Amniotic epithelial cell (primary cell): Measurements from ENCODE around the gene FASN.
A peak's percentile ranks its signal among the peaks of the same experiment; 100 is the strongest.

Experiments used
- DNase-seq: peaks from one replicate; pipeline ENCODE4 v3.0.0-alpha.2; 2010; ENCODE audit warnings: low read depth

Gene FASN

DNA sequence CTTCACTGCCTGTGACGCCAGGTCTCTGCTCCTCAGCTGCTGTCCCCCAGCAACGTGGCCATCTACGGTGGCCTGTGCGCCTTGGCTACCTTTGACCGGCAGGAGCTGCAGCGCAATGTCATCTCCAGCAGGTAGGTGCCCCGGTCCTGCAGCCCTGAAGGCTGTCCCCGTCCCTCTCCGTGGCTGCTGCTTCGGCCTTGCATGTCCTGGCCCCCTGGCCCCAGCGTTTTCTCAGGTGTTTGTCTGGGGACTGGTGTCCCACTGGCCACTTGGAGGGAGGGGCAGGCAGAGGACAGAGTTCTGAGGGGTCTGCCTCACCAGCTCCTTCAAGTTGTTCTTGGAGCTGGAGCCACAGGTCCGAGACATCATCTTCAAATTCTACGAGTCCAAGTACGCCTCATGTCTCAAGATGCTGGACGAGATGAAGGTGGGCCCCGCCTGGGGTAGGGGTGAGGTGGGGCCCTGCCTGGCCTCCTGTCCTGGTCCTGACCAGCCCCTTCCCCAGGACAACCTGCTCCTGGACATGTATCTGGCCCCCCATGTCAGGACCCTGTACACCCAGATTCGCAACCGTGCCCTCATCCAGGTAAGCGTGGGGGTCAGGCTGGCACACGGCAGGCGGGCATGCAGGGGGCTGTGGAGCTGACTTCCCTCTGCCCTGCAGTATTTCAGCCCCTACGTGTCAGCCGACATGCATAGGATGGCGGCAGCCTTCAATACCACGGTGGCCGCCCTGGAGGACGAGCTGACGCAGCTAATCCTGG lies 41.9 kb downstream of the FASN start:
- DNase-seq: no peak

DNA sequence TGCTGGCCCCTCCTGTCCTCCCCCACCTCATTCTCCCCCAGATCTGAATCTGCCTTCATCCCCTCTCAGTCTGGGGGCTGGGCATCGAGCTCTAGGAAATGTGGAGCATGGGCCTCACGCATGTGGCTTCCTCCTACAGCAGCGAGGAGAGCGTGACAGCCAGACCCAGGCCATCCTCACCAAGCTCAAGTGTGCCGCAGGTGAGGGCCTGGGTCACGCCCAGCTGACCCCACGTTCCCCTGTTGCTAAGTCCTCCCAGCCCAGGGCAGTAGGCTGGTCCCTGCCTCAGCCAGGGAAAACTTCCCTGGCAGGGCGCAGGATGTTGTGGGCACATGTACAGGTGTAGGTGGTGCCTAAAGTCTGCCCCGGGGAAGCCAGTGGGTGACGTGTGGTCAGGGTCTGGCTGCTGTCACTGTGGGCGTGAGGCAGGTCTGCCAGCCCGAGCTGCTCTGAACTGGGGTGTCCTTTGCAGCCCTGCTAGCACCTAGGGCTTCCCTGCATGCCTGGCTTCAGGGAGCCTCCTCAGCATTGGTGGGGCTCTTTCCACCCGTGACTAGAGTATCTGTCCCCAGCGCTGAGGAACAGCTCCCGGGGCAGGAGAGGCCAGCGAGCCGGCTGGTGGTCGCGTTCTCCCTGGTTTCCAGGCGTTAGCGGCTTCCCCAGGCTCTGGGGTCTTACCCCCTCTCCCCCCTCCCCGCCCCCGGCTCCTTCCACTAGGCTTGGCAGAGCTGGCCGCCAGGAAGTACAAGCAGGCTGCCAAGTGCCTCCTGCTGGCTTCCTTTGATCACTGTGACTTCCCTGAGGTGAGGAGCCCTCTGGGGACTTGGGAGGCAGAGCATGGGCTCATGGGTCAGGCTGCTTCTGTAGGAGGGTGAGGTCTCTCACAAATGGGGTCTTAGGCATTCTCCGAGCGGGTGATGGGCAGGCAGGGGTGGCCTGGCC lies 42.7 kb downstream of the FASN start:
- no peak for DNase-seq

DNA sequence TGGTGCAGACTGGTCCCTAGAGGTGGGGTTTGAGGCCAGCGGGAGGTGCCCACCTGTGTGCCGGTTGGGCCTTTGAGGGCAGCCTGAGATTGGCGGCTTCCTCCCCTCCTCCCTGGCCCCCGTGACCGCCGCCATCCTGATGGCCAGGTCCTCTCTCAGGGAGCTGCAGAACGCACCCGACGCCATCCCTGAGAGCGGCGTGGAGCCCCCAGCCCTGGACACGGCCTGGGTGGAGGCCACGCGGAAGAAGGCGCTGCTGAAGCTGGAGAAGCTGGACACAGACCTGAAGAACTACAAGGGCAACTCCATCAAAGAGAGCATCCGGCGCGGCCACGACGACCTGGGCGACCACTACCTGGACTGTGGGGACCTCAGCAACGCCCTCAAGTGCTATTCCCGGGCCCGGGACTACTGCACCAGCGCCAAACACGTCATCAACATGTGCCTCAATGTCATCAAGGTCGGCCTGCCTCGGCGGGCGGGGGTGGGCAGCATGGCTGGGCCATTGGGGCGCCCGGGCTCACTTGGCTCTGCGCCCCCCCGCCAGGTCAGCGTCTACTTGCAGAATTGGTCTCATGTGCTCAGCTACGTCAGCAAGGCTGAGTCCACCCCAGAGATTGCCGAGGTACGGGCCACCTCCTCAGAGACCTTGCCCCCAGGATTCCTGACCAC lies 43.5 kb downstream of the FASN start:
- no peak for DNase-seq

DNA sequence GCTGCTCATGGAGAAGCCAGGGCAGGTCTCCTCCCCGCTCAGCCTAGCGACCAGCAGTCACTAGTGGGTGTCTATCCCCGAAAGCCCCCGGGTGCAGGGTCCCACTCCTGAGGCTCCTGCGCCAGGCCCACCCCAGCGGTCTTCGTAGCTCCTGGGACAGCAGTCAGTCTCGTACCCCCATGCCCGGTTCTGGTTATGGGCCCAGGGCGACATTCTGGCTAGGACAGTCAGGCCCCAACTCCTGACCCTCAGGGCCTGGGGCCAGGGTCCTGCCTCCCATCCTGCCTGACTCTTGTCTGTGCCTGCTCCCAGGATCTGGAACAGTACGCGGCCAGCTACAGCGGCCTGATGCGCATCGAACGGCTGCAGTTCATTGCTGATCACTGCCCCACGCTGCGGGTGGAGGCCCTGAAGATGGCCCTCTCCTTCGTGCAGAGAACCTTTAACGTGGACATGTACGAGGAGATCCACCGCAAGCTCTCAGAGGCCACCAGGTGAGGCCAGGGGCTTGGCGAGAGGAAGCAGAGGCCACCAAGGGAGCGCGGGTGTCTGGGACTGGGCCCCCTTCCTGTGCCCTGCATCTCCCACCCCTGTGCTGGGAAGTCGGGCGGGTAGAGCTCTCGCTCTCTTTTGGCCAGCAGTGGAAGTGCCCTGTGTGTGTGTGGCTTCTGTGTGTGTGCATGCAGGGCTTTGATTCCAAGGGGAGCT lies 44.3 kb downstream of the FASN start:
- DNase-seq: no peak

DNA sequence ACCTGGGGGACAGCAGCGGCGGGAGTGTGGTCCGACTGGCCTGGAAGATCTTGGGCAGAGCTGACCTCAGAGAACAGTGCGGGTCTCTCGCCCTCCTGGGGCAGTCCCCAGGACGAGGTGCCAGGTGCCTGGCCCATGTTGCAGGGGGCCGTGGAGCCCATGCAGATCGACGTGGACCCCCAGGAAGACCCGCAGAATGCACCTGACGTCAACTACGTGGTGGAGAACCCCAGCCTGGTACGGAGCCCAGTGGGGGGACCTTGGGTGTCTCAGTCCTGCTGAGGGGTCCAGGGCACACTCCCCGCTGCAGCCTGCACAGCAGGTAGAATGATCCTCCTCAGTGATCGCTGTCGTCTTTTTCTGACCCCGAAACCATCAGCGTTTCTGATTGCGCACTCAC lies 44.9 kb downstream of the FASN start:
- no peak for DNase-seq

DNA sequence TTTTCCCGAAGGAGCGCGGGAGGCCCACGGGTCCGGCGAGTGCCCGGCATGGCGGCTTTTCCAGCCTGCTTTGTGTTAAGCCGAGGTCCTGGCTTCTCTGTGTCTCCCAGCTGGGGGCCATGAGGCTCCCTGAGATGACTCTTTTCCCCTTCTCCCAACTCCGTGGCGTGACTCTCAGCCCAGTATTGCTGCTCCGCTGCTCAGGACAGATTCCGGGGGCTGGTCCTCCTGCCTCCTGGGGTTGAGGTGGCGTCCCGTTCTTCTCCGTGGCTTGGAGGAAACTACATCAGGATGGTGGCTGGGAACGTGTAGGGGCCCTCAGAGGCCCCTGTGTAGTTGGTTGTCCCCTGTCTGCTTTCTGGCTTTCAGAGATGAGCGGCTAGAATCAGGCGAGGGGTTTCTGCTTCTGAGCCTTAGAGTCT lies 45.4 kb downstream of the FASN start:
- DNase-seq: no peak

DNA sequence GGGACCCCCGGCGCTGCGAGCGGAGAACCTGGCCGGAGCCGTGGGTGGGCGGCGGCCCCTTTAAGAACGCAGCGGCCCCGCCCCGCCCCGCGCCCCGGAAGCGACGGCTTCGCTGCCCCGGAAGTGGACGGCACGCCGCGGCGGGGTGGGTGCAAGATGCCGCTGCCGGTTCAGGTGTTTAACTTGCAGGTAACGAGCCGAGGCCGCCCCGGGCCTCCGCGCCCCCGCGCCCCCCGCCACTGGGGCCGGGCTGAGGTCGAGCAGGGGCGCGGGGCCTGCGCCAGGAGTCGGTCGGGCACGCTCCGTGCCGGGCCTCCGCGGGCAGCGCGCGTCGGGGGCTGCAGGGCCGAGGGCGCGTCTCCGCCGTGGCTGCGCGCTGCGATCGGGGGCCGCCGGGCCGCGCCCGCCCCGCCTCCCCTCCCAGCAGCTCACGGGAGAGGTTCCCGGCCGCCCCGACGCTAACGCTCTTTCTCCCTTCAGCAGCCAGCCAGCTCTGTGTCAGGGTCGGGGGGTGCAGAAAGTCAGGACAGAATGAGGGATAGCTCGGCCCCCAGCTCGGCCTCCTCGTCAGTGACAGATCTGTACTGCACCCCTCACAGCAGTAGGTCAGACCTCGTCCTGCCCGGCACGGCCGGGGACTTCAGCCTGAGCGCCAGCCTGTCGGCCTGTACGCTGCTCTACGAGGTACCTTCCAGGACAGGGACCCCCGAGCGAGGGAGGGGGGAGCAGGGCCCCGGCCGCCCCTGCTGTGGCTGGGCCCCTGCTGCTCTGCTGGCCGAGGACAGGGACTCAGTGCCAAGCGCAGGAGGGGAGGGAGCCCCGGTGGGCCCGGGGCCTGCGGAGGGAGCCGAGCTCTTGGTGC lies 46.0 kb downstream of the FASN start, which contains the start of the genes GPS1 and RFNG:
TSS of gene GPS1 (plus strand) at position 123 of the 862 bp plus-strand sequence. CDS start at position 157, 34 bp downstream.
TSS of gene RFNG (minus strand) at position 36 of the 862 bp plus-strand sequence. CDS start 45 bp downstream, outside the sequence.
- DNase-seq: peak; percentile 41

DNA sequence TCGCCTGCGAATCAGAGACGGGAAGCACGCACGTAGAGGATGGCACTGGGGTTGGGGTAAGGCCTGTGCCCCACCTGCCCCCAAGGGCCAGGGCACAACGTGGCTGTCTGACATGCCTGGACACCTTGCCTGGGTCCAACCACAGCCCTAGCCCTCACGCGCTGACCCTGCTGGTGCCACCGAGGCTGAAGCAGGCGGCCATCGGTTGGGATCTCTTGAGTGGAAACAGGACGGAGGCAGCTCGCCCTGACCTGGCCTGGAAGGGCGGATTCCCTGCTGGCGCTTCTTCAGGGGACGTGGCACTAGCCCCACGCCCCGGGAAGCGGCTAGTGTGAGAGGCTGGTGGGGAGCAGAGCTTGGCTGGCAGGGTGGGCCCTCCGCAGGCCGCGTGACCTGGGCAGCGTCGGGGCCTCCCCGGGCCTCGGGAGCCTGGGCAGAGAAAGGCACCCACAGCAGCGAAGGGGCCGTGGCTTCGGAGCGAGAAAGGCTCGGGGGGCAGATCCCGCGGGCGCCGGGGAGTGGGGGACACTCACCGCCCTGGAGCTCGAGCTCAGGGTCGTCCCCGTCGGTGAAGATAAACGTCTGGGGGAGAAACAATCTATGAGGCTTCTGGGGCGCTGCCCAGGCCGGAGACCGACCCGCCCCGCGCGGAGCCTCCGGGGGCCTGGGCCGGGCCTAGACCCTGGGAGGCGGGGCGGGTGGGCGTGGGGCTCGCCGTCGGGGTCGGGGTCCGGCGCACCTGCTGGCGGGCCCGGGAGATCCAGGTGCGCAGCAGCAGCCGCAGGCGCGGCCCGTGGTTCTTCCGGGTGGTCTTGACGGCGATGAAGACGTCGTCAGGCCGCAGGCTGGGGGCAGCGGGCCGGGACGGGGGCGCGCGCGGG lies 47.0 kb downstream of the FASN start:
- no peak for DNase-seq

DNA sequence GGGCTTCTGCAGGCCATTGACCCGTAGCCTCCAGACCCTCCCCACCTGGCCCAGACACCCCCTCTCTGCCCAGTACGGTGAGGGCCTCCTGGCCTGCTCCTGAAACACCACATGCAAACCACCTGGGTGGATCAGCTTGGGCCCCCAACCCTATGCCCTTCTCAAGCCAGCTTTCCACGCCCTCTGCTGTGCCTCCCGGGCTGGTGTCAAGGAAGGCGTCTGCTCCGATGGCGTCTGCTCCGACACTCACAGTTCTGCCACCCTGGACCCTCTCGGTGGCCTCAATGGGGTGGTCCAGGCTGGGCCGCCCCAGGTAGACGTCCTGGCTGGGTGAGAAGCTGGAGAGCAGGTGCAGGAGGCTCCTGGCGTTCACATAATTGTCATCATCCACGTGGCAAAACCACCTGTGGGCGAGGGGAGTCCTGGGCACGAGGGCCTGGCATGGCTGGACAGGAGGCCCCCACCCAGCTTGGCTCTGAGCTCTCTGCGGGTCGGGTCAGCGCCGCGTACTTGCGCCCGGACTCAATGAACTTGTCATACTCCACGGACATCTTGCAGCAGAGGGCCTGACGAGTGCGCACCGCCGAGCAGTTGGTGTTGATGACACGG lies 47.8 kb downstream of the FASN start:
- DNase-seq: no peak

DNA sequence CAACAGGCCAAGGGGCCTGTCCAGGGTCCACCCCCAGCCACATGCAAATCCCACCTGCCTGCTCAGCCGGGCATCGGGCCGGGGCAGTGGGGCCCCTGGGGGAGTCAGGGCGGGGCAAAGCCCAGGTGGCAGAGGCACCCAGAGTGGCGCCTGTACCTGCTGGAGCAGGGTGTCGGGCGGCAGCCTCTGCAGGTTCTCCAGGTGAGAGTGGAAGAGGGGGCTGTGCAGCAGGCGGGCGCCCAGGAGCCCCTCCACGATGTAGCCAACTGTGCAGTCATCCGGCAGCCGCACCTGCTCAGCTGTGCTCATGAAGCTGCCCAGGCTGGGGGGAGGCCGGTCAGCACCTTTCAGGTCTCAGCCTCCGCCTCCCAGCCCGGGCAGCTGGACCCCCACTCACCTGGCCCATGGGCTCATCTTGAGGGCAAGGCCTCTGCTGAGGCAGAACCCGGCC lies 48.5 kb downstream of the FASN start:
- no peak for DNase-seq

DNA sequence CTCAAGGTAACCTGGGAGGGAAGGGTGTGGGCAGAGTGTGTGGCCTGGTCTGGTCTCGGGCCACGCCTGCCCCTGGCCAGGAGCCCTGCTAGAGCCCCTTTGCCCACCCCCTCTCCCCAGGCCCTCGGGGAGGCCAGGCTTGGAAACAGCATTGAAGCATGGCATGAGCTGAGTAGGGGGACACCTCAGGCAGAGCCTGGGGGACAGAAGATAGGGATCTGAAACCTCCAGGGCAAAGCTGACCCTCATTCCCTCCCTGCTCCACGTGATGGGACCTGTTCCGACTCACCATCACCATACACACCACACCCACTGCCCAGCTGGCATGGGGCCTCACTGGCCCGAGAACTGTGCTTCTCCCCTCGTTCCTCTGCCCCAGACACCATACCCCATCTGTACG lies 48.9 kb downstream of the FASN start:
- DNase-seq: no peak

DNA sequence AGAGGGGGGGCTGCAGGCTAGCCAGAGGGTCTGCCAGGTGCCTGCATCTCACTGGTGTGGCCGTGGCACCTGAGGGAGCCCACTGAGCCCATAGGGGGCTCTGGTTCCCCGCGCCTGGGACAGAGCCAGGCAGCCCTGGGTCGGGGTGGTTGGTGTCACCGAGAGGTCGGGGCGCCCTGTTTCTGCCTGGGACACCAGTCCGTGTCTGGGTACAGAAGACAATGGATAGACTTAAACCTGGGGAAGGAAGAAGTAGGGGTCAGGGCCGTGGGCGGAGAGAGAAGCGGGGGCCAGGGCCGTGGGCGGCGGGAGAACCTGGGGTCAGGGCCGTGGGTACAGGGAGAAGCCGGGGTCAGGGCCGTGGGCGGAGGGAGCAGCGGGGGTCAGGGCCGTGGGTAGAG lies 49.5 kb downstream of the FASN start:
- no peak for DNase-seq

DNA sequence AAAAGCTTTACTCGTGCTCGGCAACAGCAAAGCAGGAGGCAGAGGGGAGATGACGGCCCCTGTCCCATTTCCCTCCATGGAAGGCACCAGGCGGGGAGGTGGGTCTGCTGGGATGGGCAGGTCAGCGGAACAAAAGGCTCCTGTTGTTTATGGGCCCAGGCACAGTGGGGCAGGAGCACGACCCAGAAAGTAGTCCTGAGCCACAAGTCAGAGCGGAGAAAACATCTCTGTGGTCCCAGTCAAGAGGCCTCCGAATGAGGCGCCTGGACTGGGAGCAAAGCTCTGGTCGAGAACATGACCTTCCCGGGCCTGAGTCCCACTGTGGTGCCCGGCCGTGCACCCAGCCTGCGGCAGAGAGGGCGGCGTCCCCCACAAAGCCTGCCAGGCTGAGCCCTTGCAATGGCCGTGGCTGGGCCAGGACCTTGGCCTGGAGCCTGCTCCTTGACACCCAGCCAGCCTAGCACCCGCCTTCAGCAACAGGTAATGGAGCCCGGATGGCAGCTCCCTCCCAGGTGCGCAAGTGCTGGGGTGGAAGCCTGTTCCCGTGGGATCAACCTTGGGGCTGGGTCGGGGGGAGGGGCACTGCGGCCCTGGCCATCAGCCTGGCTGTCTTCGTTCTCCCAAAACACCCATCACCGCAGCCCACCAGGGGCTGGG lies 50.0 kb downstream of the FASN start:
- DNase-seq: no peak

DNA sequence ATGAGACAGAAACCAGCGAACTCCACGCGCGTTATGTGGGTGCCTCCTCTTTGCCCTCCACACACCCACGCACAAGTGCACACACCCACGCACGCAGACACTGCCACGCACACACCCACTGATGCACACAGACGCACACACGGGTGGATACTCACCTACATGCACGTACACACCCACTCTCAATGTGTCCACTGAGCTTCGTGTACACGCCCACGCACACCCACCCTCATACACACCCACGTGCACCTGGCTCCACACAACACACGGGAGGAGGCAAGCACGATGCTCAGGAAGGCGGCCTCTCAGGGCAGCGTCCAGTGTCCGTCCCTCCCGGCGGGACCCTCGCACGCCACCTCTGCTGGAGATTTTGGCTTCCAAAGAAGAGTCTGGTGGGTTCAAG lies 50.7 kb downstream of the FASN start:
- no peak for DNase-seq

DNA sequence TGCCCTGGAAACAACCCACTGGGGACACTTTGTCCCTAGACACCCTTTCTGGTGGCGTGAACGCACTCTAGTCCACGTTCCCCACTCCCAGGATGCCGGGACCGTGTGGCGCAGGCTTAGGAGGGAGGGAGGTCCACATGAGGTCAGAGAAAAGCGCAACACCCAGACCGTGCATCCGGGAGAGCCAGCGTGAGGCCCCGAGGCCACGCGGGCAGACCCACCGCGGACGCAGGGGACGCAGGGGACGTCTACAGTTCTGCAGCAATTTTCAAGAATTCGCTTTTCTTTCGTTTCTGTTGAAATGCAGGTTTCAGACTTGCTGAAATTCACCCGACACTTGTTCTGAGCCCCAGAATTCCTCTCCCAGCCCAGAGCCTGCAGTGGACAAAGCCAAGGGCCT lies 51.1 kb downstream of the FASN start:
- DNase-seq: no peak

DNA sequence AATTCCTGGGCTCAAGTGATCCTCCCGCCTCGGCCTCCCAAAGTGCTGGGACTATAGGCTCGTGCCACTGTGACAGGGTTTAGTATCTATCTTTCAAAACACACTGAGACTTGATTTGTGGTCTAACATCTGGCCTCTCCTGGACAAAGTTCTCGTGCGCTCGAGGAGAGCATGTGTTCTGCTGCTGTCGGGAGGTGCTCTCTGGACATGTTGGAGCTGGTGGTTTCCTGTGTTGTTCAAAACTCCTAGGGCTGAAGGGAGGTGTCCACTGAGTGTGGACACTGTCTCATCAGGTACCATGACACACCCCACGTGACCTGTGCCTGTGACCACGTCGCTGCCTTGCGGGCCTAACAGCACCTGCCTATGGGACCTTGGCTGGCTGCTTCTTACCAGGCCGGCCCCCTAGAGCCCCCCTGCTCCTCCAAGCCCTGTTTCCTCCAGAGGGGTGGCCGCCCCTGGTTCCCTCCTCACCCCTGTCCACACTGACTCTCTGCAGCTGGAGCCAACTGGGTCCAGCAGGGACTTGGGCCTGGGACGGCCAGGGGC lies 52.0 kb downstream of the FASN start:
- no peak for DNase-seq

DNA sequence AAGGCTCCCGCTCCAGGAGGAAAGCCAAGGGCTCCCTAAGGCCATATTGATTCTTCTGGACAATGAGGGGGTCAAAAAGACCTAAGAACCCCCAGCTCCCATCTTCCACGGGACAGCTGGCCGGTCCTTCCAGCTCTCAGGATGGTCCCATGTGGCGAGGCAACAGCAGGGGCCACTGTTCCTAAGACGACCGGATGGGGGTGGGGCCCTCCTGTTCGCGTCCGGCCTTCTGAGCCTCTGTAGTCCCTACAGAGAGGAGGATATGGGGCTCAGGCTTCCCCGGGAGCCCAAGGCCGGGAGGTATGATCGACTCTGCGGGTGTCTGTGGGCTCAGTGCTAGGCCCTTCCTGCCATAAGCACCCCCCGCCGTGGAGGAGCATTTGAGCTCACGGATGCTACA lies 54.5 kb downstream of the FASN start:
- no peak for DNase-seq

DNA sequence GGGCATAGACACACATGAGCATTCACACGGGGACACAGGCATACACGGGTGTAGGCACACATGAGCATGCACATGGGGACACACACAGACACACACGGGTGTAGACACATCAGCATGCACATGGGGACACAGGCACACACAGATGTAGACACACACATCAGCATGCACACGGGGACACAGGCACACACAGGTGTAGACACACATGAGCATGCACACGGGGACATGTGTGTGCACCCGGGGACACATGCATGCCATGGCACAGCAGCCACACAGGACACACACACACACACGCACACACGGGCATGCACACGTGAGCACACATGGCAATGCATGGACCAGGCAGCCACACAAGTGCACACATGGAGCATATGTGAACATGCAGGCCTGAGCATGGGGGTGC lies 55.4 kb downstream of the FASN start:
- no peak for DNase-seq
